SK-N-SH (cell line): ENCODE results near the gene INTS12. TPM values are rescaled to one million over a fixed set of nuclear protein-coding genes. Genes with fewer than 3 reads are reported as not detected.

Source experiments
- CTCF ChIA-PET: fragments of 300-600, 350-600 bp; formaldehyde crosslinking; extraction: SDS; loops from one replicate; lab custom pipeline; 2021; lab: Yijun Ruan, JAX
- POLR2A ChIA-PET: fragments of 350-600 bp; sonication (Branson Sonifier 250); formaldehyde crosslinking; extraction: SDS; loops from one replicate; lab custom pipeline; 2020; ENCODE audit warnings: antibody characterized with exemption, inconsistent platforms; lab: Yijun Ruan, JAX
- DNase-seq: peaks from one replicate; pipeline ENCODE4 v3.0.0; 2012
- H2AFZ ChIP-seq: fragments of 200-600 bp; sonication (generic); 2 replicates; pipeline ENCODE4 v1.8.1; 2016; ENCODE audit warnings: antibody characterized with exemption, mild to moderate bottlenecking, low read depth
- H3F3A ChIP-seq: fragments of 200-600 bp; sonication (generic); replicated peaks from 2 replicates; pipeline ENCODE3; 2016; ENCODE audit warnings: antibody characterized with exemption, mild to moderate bottlenecking; ENCODE audit not compliant: insufficient read depth
- H3K27ac ChIP-seq, 2 experiments: fragments of 200-500 bp in 1 of 2; fragments of 200-600 bp in 1 of 2; sonication (Bioruptor generic) in 1 of 2; sonication (generic), shearing (Covaris generic) in 1 of 2; 2 replicates each; pipeline versions ENCODE4 v1.5.1 to v1.6.1; 2014 to 2016; ENCODE audit warnings: low read depth in 2 of 2, inconsistent platforms in 1 of 2, low read length in 1 of 2, mild to moderate bottlenecking in 1 of 2, mixed read lengths in 1 of 2
- H3K27me3 ChIP-seq: fragments of 200-600 bp; sonication (generic), shearing (Covaris generic); 2 replicates; pipeline ENCODE4 v1.6.1; 2016; ENCODE audit warnings: mixed run types; ENCODE audit not compliant: insufficient read depth
- H3K36me3 ChIP-seq, 2 experiments: fragments of 200-500 bp in 1 of 2; fragments of 200-600 bp in 1 of 2; sonication (Bioruptor generic) in 1 of 2; sonication (generic) in 1 of 2; replicated peaks in 1 of 2; 2 replicates each; pipeline versions ENCODE3 to v1.5.1; 2014 to 2016; ENCODE audit warnings: low read length in 1 of 2, mild to moderate bottlenecking in 1 of 2; ENCODE audit not compliant: insufficient read depth in 2 of 2, control insufficient read depth in 1 of 2
- H3K4me1 ChIP-seq, 2 experiments: fragments of 200-500 bp in 1 of 2; fragments of 200-600 bp in 1 of 2; sonication (Bioruptor generic) in 1 of 2; sonication (generic), shearing (Covaris generic) in 1 of 2; 2 replicates each; pipeline versions ENCODE4 v1.5.1 to v1.6.1; 2014 to 2016; ENCODE audit warnings: low read depth in 1 of 2, low read length in 1 of 2, mixed run types in 1 of 2; ENCODE audit not compliant: insufficient read depth in 2 of 2, control insufficient read depth in 1 of 2
- H3K4me2 ChIP-seq: fragments of 200-600 bp; sonication (generic), shearing (Covaris generic); 2 replicates; pipeline ENCODE4 v1.6.1; 2017; ENCODE audit warnings: mixed run types
- H3K4me3 ChIP-seq, 2 experiments: fragments of 200-500 bp in 1 of 2; fragments of 200-600 bp in 1 of 2; sonication (Bioruptor generic) in 1 of 2; sonication (generic), shearing (Covaris generic) in 1 of 2; 2 replicates each; pipeline versions ENCODE4 v1.5.1 to v1.8.1; 2014 to 2016; ENCODE audit warnings: low read depth in 2 of 2, inconsistent platforms in 1 of 2, low read length in 1 of 2, mild to moderate bottlenecking in 1 of 2, mixed read lengths in 1 of 2, moderate library complexity in 1 of 2
- H3K79me2 ChIP-seq: fragments of 200-600 bp; sonication (generic); 2 replicates; pipeline ENCODE4 v1.8.1; 2017; ENCODE audit warnings: mild to moderate bottlenecking; ENCODE audit not compliant: insufficient read depth
- H3K9ac ChIP-seq: fragments of 200-600 bp; sonication (generic); 2 replicates; pipeline ENCODE4 v1.6.1; 2017; ENCODE audit warnings: mixed run types
- H3K9me2 ChIP-seq: fragments of 200-600 bp; sonication (generic); 2 replicates; pipeline ENCODE4 v1.6.1; 2017; ENCODE audit warnings: mixed run types
- H3K9me3 ChIP-seq: fragments of 200-600 bp; sonication (generic); 2 replicates; pipeline ENCODE4 v1.6.1; 2017; ENCODE audit warnings: mixed run types, mild to moderate bottlenecking, moderate library complexity
- H4K20me1 ChIP-seq: fragments of 200-600 bp; sonication (generic); 2 replicates; pipeline ENCODE4 v1.6.1; 2017; ENCODE audit warnings: mild to moderate bottlenecking, mixed run types; ENCODE audit not compliant: insufficient read depth
- CHD2 ChIP-seq: fragments of 150-350 bp; IDR thresholded peaks from 2 replicates; pipeline ENCODE4 v1.6.1; 2018; ENCODE audit warnings: low read length; ENCODE audit not compliant: partially characterized antibody
- MXI1 ChIP-seq: IDR thresholded peaks from 2 replicates; pipeline ENCODE4 v1.6.1; 2012; ENCODE audit warnings: mild to moderate bottlenecking, low read depth, low read length, improper control_type of control experiment
- NFIC ChIP-seq: IDR thresholded peaks from 2 replicates; pipeline ENCODE4 v1.4.0; 2012; ENCODE audit warnings: borderline replicate concordance
- PBX3 ChIP-seq: IDR thresholded peaks from 2 replicates; pipeline ENCODE4; 2012
- RAD21 ChIP-seq: IDR thresholded peaks from 2 replicates; pipeline ENCODE4 v1.6.1; 2012; ENCODE audit warnings: mild to moderate bottlenecking, low read length
- RXRA ChIP-seq: IDR thresholded peaks from 2 replicates; pipeline ENCODE4 v1.4.0; 2012; ENCODE audit warnings: low read depth, mild to moderate bottlenecking, borderline replicate concordance
- TEAD4 ChIP-seq: IDR thresholded peaks from 2 replicates; pipeline ENCODE4 v1.4.0; 2012; ENCODE audit warnings: mild to moderate bottlenecking, borderline replicate concordance; ENCODE audit not compliant: insufficient read depth
- WGBS: methylation state at CpG from one replicate; pipeline ENCODE4 v1.1.6; 2017; ENCODE audit warnings: low lambda C conversion rate; 5-methylcytosine and 5-hydroxymethylcytosine counted together
- polyA plus RNA-seq, 3 experiments: library from polyadenylated mRNA; depleted of rRNA; stranded (reverse); fragments of >200 nt; gene quantifications; 2 replicates each; pipeline ENCODE4 v1.2.3, GENCODE V29; 2012
- TF ChIP-seq, protein P1 (sequence below): fragments of 150-350 bp; IDR thresholded peaks from 2 replicates; pipeline ENCODE4 v1.6.1; 2017; ENCODE audit warnings: antibody characterized with exemption, low read length, low read depth, borderline replicate concordance
- TF ChIP-seq, protein P2 (sequence below): IDR thresholded peaks from 2 replicates; pipeline ENCODE4 v1.6.1; 2012; ENCODE audit warnings: mild to moderate bottlenecking, low read depth, low read length, moderate library complexity
- TF ChIP-seq, protein P3 (sequence below): IDR thresholded peaks from 2 replicates; pipeline ENCODE4 v1.4.0; 2012; ENCODE audit warnings: low read depth

Gene INTS12
- polyA plus RNA-seq, 1 of the 3 experiments (the other 2 are of a cell fraction), result 25.1 TPM

DNA sequence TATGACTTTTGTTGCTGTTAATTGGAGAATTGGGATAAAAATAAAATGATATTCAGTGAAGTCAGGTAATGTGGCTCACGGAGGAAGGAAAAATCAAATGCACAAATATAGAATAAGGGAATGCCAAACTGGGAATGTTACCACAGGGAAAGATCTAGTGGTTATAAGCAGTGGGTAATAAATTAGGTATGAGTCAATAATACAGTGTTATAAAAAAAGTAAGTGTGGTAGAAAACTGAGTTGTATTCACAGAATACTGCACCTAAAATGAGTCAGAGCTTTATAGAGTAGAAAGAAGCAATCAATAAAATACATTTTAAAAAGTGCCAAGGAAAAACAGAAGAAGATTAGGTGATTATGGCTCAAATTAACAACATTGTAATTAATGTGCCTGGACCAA lies 34.5 kb downstream of the INTS12 start (continued):
- TF ChIP-seq, protein P1, sequence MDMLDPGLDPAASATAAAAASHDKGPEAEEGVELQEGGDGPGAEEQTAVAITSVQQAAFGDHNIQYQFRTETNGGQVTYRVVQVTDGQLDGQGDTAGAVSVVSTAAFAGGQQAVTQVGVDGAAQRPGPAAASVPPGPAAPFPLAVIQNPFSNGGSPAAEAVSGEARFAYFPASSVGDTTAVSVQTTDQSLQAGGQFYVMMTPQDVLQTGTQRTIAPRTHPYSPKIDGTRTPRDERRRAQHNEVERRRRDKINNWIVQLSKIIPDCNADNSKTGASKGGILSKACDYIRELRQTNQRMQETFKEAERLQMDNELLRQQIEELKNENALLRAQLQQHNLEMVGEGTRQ, result no peak
- no peak for TF ChIP-seq NFIC
- TF ChIP-seq, protein P2, sequence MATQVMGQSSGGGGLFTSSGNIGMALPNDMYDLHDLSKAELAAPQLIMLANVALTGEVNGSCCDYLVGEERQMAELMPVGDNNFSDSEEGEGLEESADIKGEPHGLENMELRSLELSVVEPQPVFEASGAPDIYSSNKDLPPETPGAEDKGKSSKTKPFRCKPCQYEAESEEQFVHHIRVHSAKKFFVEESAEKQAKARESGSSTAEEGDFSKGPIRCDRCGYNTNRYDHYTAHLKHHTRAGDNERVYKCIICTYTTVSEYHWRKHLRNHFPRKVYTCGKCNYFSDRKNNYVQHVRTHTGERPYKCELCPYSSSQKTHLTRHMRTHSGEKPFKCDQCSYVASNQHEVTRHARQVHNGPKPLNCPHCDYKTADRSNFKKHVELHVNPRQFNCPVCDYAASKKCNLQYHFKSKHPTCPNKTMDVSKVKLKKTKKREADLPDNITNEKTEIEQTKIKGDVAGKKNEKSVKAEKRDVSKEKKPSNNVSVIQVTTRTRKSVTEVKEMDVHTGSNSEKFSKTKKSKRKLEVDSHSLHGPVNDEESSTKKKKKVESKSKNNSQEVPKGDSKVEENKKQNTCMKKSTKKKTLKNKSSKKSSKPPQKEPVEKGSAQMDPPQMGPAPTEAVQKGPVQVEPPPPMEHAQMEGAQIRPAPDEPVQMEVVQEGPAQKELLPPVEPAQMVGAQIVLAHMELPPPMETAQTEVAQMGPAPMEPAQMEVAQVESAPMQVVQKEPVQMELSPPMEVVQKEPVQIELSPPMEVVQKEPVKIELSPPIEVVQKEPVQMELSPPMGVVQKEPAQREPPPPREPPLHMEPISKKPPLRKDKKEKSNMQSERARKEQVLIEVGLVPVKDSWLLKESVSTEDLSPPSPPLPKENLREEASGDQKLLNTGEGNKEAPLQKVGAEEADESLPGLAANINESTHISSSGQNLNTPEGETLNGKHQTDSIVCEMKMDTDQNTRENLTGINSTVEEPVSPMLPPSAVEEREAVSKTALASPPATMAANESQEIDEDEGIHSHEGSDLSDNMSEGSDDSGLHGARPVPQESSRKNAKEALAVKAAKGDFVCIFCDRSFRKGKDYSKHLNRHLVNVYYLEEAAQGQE, result no peak

DNA sequence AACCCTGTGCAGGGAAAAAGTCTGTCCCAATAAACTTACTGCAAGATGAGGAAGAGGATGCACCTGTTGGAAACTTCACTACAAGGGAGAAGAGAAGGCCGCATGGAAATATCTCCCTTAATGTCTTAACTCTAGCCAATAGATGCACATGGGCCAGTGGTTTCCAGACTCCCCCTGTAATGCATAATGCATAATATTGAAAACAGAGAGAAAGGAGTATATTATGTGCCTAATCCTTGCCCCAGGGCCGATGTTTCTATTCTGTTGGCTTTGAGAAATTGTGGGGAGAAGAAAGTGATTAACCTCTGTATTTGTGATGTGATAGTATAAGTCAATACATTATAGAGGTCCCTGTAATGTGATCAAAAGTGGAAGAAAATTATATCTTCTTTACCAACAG lies 37.2 kb downstream of the INTS12 start:
- no peak overlapping the region for H2AFZ ChIP-seq
- no peak for TF ChIP-seq RAD21
- no peak for TF ChIP-seq CHD2
- TF ChIP-seq, protein P1, result no peak
- no peak for TF ChIP-seq TEAD4
- TF ChIP-seq, protein P3, sequence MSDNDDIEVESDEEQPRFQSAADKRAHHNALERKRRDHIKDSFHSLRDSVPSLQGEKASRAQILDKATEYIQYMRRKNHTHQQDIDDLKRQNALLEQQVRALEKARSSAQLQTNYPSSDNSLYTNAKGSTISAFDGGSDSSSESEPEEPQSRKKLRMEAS, result no peak
- TF ChIP-seq PBX3, result no peak
- TF ChIP-seq RXRA, result no peak
- no peak for TF ChIP-seq MXI1
- H3K79me2 ChIP-seq, result no peaks in the 10 kb centered on the region
- WGBS, result 87% methylated on average over 2 of the region's 2 CpGs
- DNase-seq, result no peak
- no peak overlapping the region for H3K4me2 ChIP-seq
- H3K4me1 ChIP-seq, result no peaks in the 10 kb centered on the region
- ChIA-PET POLR2A (no interaction called here), CTCF (no interaction called here)
- no peaks in the 10 kb centered on the region for H3K36me3 ChIP-seq
- no peak overlapping the region for H3K27ac ChIP-seq
- no peaks in the 10 kb centered on the region for H4K20me1 ChIP-seq
- no peaks in the 10 kb centered on the region for H3F3A ChIP-seq
- H3K9ac ChIP-seq, result no peak overlapping the region
- no peak overlapping the region for H3K4me3 ChIP-seq
- no peaks in the 10 kb centered on the region for H3K9me3 ChIP-seq
- no peaks in the 10 kb centered on the region for H3K9me2 ChIP-seq
- no peaks in the 10 kb centered on the region for H3K27me3 ChIP-seq
